ENCODE results near the gene SFT2D3. TPM values are rescaled to one million over a fixed set of nuclear protein-coding genes. Genes with fewer than 3 reads are reported as not detected.

SFT2D3 gene
- total RNA-seq, 1 experiment from 2014 or later, result 3.1 TPM

GRCh38 chr2:127685410-127686080 is 15.8 kb upstream of the SFT2D3 start:
- Histone ChIP-seq H4K20me1 (ENCODE audit: insufficient read depth) (no peaks in the 10 kb centered on the region), H3K36me3 (ENCODE audit: control insufficient read depth in 1 of 2, insufficient read depth in 2 of 2, low read length in 2 of 2) (no peaks in the 10 kb centered on the region), H3K27me3 (ENCODE audit: insufficient read depth, low read length) (no peaks in the 10 kb centered on the region), H3K4me3 (replicated peaks in 1 of 2; ENCODE audit: low read depth in 1 of 2, low read length in 2 of 2) (no peak overlapping the region), H2AFZ (ENCODE audit: low read depth, low read length, poor library complexity, severe bottlenecking) (no peak overlapping the region), H3K79me2 (ENCODE audit: insufficient read depth, low read length) (no peaks in the 10 kb centered on the region), H3K4me2 (ENCODE audit: low read length) (no peak overlapping the region), H3K9me3 (ENCODE audit: control insufficient read depth in 1 of 2, insufficient read depth in 1 of 2, low read depth in 1 of 2, low read length in 2 of 2) (peaks cover 0 to 10% of the 10 kb centered on the region in 2 experiments; a peak in 2 of 4 replicates), H3K4me1 (ENCODE audit: control insufficient read depth in 1 of 2, insufficient read depth in 2 of 2, low read length in 2 of 2) (no peaks in the 10 kb centered on the region), H3K27ac (ENCODE audit: low read depth, low read length) (no peak overlapping the region), H3K9me2 (ENCODE audit: insufficient read depth) (no peaks in the 10 kb centered on the region), H3K9ac (ENCODE audit: low read length) (no peak overlapping the region)
- ChIA-PET RAD21 (ENCODE audit: low non-redundant PET in 1 of 2, low total read pairs in 2 of 2, uncharacterized antibody in 2 of 2, unreplicated experiment in 2 of 2) (no interaction called here), POLR2A (no interaction called here), CTCF (no interaction called here)
- DNase-seq (ENCODE audit: low read depth, low spot score), result no peak
- no peak for ATAC-seq
- no TSS peak for BruUV-seq (replicated peaks)
- intact Hi-C loops (cut with micrococcal nuclease), result no loop called here
- TF ChIP-seq EGR1 (IDR thresholded peaks at IDR 0.05; ENCODE audit: low read depth) (no peak), ZFX (IDR thresholded peaks at IDR 0.05) (no peak), FOSL1 (IDR thresholded peaks at IDR 0.05; ENCODE audit: low read depth) (no peak), EZH2phosphoT487 (IDR thresholded peaks at IDR 0.05; ENCODE audit: borderline replicate concordance) (no peak)

DNA sequence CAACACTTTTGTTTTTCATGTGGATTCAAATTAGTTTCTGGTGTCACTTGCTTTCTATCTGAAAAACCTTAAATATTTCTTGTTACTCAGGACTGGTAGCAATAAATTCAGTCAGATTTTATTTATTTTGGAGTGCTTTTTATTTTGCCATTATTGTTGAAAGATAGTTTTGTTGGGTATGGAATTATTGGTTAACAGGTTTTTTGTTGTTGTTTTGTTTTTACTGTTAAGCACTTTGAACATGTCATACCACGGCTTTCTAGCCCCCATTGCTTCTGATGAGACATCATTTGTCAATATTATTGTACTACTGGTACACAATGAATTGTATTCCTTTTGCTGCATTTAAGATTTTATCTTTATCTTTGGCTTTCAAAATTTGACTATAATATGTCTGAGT is 12.9 kb upstream of the SFT2D3 start:
- peaks cover 0 to under 1% of the 10 kb centered on the region in 2 experiments; a peak in 1 of 4 replicates for H3K4me1 ChIP-seq (ENCODE audit: control insufficient read depth in 1 of 2, insufficient read depth in 2 of 2, low read length in 2 of 2)
- no peaks in the 10 kb centered on the region for H3K79me2 ChIP-seq (ENCODE audit: insufficient read depth, low read length)
- BruUV-seq (replicated peaks), result no TSS peak
- no peaks in the 10 kb centered on the region for H3K36me3 ChIP-seq (ENCODE audit: control insufficient read depth in 1 of 2, insufficient read depth in 2 of 2, low read length in 2 of 2)
- CTCF ChIA-PET, result no interaction called here
- H3K4me3 ChIP-seq (replicated peaks in 1 of 2; ENCODE audit: low read depth in 1 of 2, low read length in 2 of 2), result no peak overlapping the region
- RAD21 ChIA-PET (ENCODE audit: low non-redundant PET in 1 of 2, low total read pairs in 2 of 2, uncharacterized antibody in 2 of 2, unreplicated experiment in 2 of 2), result no interaction called here
- no peaks in the 10 kb centered on the region for H4K20me1 ChIP-seq (ENCODE audit: insufficient read depth)
- H3K27me3 ChIP-seq (ENCODE audit: insufficient read depth, low read length), result no peaks in the 10 kb centered on the region
- ATAC-seq (no peak), DNase-seq (ENCODE audit: low read depth, low spot score) (no peak)
- intact Hi-C loops (cut with micrococcal nuclease), result no loop called here
- no peak overlapping the region for H3K4me2 ChIP-seq (ENCODE audit: low read length)
- no peak overlapping the region for H3K27ac ChIP-seq (ENCODE audit: low read depth, low read length)
- no peak overlapping the region for H3K9ac ChIP-seq (ENCODE audit: low read length)
- H2AFZ ChIP-seq (ENCODE audit: low read depth, low read length, poor library complexity, severe bottlenecking), result no peak overlapping the region
- POLR2A ChIA-PET, result no interaction called here
- peaks cover 0 to 10% of the 10 kb centered on the region in 2 experiments; a peak in 2 of 4 replicates for H3K9me3 ChIP-seq (ENCODE audit: control insufficient read depth in 1 of 2, insufficient read depth in 1 of 2, low read depth in 1 of 2, low read length in 2 of 2)
- H3K9me2 ChIP-seq (ENCODE audit: insufficient read depth), result no peaks in the 10 kb centered on the region
- no peak for TF ChIP-seq CEBPB (IDR thresholded peaks at IDR 0.05; ENCODE audit: low read depth)
- TF ChIP-seq REST (IDR thresholded peaks at IDR 0.05; ENCODE audit: low read depth), result no peak
- no peak for TF ChIP-seq ZNF274 (IDR thresholded peaks at IDR 0.05; ENCODE audit: low read depth, low read length)
- no peak for TF ChIP-seq RAD21 (IDR thresholded peaks at IDR 0.05; ENCODE audit: low read depth)
- TF ChIP-seq POLR2AphosphoS5 (IDR thresholded peaks at IDR 0.05; ENCODE audit: low read depth, low read length), result no peak
- TF ChIP-seq EZH2 (IDR thresholded peaks at IDR 0.05), result no peak
- TF ChIP-seq, protein P1, sequence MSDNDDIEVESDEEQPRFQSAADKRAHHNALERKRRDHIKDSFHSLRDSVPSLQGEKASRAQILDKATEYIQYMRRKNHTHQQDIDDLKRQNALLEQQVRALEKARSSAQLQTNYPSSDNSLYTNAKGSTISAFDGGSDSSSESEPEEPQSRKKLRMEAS (IDR thresholded peaks at IDR 0.05), result no peak
- no peak for TF ChIP-seq CBX3 (IDR thresholded peaks at IDR 0.05; ENCODE audit: low read depth)
- no peak for TF ChIP-seq ZFX (IDR thresholded peaks at IDR 0.05)
- TF ChIP-seq POLR2A (IDR thresholded peaks at IDR 0.05; ENCODE audit: borderline replicate concordance, extremely low read depth, insufficient read depth, insufficient read length), result no peak
- TF ChIP-seq YY1 (IDR thresholded peaks at IDR 0.05; ENCODE audit: extremely low read depth, insufficient replicate concordance, low read depth, low read length), result no peak
- TF ChIP-seq ZBTB33 (IDR thresholded peaks at IDR 0.05; ENCODE audit: extremely low read depth, insufficient replicate concordance, low read length), result no peak
- TF ChIP-seq SP1 (IDR thresholded peaks at IDR 0.05; ENCODE audit: low read depth), result no peak
- TF ChIP-seq SRF (IDR thresholded peaks at IDR 0.05; ENCODE audit: low read depth), result no peak

Data from HCT116 (cell line).